GM20000 (cell line): Measurements from ENCODE around the gene KRT5.

ENCODE experiments used
- DNase-seq: peaks from one replicate; pipeline ENCODE4 v3.0.0; 2012; ENCODE audit warnings: low spot score
- TF ChIP-seq, protein P1 (sequence below): IDR thresholded peaks from 2 replicates; pipeline ENCODE4 v1.5.1; 2012; ENCODE audit warnings: mild to moderate bottlenecking, control low read depth; ENCODE audit errors: extremely low read depth, missing control alignments

KRT5 gene

GRCh38 chr12:52524898-52525591 is 4.9 kb upstream of the KRT5 start:
- TF ChIP-seq, protein P1, sequence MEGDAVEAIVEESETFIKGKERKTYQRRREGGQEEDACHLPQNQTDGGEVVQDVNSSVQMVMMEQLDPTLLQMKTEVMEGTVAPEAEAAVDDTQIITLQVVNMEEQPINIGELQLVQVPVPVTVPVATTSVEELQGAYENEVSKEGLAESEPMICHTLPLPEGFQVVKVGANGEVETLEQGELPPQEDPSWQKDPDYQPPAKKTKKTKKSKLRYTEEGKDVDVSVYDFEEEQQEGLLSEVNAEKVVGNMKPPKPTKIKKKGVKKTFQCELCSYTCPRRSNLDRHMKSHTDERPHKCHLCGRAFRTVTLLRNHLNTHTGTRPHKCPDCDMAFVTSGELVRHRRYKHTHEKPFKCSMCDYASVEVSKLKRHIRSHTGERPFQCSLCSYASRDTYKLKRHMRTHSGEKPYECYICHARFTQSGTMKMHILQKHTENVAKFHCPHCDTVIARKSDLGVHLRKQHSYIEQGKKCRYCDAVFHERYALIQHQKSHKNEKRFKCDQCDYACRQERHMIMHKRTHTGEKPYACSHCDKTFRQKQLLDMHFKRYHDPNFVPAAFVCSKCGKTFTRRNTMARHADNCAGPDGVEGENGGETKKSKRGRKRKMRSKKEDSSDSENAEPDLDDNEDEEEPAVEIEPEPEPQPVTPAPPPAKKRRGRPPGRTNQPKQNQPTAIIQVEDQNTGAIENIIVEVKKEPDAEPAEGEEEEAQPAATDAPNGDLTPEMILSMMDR, result no peak

GRCh38 chr12:52524241-52524897 is 4.2 kb upstream of the KRT5 start:
- TF ChIP-seq, protein P1, result no peak
- no peak for DNase-seq

More at GRCh38 chr12:52524898-52525591, 4.9 kb upstream of the KRT5 start:
- no peak for DNase-seq

DNA sequence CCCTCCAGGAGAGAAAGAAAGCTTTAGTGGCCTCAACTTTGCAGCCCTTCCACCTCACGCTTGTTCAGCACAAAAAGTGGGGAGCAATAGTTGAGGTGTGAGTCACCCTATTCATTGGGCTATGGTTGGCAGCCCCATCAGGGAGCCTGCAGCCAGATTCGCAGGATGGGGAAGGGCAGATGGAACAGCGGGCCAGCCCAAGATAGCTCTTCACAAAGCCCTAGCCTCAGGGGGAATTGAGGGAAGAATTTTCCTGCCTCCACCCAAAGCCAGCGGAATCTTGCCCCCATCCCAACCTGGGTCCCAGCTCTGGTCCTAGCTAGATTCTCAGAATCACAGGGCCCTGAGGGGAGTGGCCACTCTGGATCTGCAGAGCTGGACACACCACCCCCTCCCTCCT is 3.6 kb upstream of the KRT5 start:
- TF ChIP-seq, protein P1, result no peak
- DNase-seq, result no peak

- no peak for DNase-seq
- TF ChIP-seq, protein P1, result no peak
Observed at GRCh38 chr12:52522346-52523011, 2.3 kb upstream of the KRT5 start.

DNA sequence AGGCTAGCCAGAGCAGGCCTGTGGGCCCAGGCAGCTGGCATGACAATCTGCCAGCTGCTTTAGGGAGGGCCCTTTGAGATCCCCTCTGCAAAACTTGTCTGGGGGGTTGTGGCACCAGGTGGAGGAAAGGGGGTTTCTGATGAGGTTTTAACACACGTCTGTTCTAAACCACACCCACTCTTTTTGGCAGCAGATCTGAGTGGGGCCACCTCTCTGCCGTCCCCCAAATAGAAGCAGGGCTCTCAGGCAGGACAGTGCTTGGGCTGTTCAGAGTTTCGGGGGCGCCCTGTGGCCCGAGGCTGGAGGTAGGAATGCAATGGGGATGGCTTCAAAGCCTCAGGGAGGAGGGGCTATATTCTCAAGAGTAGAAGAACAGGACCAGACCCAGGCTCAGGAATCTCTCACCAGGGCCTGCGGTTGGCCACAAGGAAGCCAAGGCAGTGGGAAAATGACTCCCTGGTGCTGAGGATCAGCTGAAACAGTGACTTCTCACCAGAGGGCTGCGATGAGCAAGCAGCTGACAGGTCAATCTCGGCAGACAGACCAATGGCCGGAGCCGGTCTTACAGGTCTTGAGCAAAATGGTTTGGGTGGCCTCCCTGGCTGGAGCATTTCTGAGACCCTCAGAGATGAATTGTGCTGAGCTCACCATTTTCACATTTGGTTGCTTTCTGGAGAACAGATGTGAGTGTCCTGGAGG is 1.5 kb upstream of the KRT5 start:
- TF ChIP-seq, protein P1, result no peak
- no peak for DNase-seq

GRCh38 chr12:52521175-52521567 is 977 bp upstream of the KRT5 start:
- no peak for DNase-seq
- TF ChIP-seq, protein P1, result no peak

- DNase-seq, result no peak
- TF ChIP-seq, protein P1, result no peak
Observed at GRCh38 chr12:52519387-52519703, 849 bp downstream of the KRT5 start.
